Tibial nerve (tissue), 4 donors: Measurements from ENCODE around the gene KANK2. TPM values are rescaled to one million over a fixed set of nuclear protein-coding genes. Genes with fewer than 3 reads are reported as not detected.

Experiments used
- DNase-seq, 2 donors: peaks; one replicate each; pipeline ENCODE4 v3.0.0-alpha.2; 2019; ENCODE audit warnings: low spot score in 2 of 2
- H3K27ac ChIP-seq, 4 donors: fragments of 200-600 bp; sonication (generic) in 3 of 4; one replicate each; pipeline ENCODE4 v1.5.1; 2017 to 2019; ENCODE audit warnings: mild to moderate bottlenecking in 1 of 4
- H3K27me3 ChIP-seq, 2 donors: fragments of 200-600 bp; sonication (generic) in 1 of 2; one replicate each; pipeline versions ENCODE4 v1.5.1 to v1.6.0; 2017 to 2019
- H3K36me3 ChIP-seq, 3 donors: fragments of 200-600 bp; sonication (generic); one replicate each; pipeline ENCODE4 v1.5.1; 2018 to 2019
- H3K4me1 ChIP-seq, 4 donors: fragments of 200-600 bp; sonication (generic) in 3 of 4; one replicate each; pipeline ENCODE4 v1.5.1; 2017 to 2019
- H3K4me3 ChIP-seq, 4 donors: fragments of 200-600 bp; sonication (generic) in 3 of 4; one replicate each; pipeline ENCODE4 v1.5.1; 2017 to 2019; ENCODE audit warnings: mild to moderate bottlenecking in 1 of 4, moderate library complexity in 1 of 4
- H3K9me3 ChIP-seq, 4 donors: fragments of 200-600 bp; sonication (generic) in 3 of 4; one replicate each; pipeline ENCODE4 v1.5.1; 2017 to 2019
- EP300 ChIP-seq, 2 donors: sonication (generic); formaldehyde crosslinking; IDR thresholded peaks; one replicate each; pipeline ENCODE4 v1.6.1; 2017; ENCODE audit warnings: antibody characterized with exemption in 2 of 2, mild to moderate bottlenecking in 1 of 2
- POLR2A ChIP-seq, 2 donors: fragments of 450-650 bp; IDR thresholded peaks; one replicate each; pipeline ENCODE4 v1.6.1; 2017; ENCODE audit warnings: antibody characterized with exemption in 2 of 2, mild to moderate bottlenecking in 2 of 2, moderate library complexity in 2 of 2
- WGBS, 2 donors: methylation state at CpG; one replicate each; pipeline ENCODE4 v1.1.5; 2018; 5-methylcytosine and 5-hydroxymethylcytosine counted together
- total RNA-seq, 4 donors: library from RNA; depleted of rRNA; stranded (reverse); fragments of >200 nt; gene quantifications; one replicate each; pipeline ENCODE4 v1.1.0, GENCODE V29; 2016
- TF ChIP-seq, protein P1 (sequence below), 5 experiments: fragments of 200-600 bp in 3 of 5; fragments of 450-650 bp in 2 of 5; sonication (generic) in 3 of 5; IDR thresholded peaks; one replicate each; pipeline ENCODE4 v1.5.1; 2016 to 2019; ENCODE audit warnings: antibody characterized with exemption in 5 of 5, mild to moderate bottlenecking in 3 of 5, moderate library complexity in 2 of 5

The KANK2 gene
- total RNA-seq, 4 donors from 2014 or later, result 355 to 752 (median 582) TPM

DNA sequence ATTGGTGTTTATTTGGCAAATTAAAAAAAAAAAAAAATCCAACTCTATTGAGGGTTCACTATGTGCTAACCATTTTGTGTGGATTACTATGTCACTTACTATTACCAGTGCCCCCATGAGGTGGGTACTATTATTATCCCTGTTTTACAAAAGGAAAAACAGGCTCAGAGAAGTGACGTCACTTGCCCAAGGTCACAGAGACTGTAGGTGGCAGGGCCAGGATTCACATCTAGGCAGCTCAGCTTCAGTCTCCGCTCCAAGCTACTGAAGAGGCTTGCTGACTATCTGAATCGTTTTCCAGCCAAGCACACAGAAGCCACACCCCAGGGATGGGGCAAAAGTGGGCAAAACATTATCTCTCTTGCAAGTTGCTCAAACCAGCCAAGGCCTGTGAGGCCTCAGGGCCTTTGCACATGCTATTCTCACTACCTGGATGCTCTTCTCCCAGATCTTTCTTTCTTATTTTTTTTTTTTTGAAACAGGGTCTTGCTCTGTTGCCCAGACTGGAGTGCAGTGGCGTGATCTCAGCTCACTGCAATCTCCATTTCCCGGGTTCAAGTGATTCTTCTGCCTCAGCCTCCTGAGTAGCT, 37.2 kb upstream of the KANK2 start:
- DNase-seq, result no peak
- no peak overlapping the region for H3K4me3 ChIP-seq
- H3K27ac ChIP-seq, result no peak overlapping the region
- 91 to 92% methylated on average over 5 of the region's 5 CpGs for WGBS, 2 donors
- TF ChIP-seq, protein P1, sequence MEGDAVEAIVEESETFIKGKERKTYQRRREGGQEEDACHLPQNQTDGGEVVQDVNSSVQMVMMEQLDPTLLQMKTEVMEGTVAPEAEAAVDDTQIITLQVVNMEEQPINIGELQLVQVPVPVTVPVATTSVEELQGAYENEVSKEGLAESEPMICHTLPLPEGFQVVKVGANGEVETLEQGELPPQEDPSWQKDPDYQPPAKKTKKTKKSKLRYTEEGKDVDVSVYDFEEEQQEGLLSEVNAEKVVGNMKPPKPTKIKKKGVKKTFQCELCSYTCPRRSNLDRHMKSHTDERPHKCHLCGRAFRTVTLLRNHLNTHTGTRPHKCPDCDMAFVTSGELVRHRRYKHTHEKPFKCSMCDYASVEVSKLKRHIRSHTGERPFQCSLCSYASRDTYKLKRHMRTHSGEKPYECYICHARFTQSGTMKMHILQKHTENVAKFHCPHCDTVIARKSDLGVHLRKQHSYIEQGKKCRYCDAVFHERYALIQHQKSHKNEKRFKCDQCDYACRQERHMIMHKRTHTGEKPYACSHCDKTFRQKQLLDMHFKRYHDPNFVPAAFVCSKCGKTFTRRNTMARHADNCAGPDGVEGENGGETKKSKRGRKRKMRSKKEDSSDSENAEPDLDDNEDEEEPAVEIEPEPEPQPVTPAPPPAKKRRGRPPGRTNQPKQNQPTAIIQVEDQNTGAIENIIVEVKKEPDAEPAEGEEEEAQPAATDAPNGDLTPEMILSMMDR (IDR thresholded peaks at IDR 0.05), result no peak
- TF ChIP-seq POLR2A (IDR thresholded peaks at IDR 0.05) (no peak), EP300 (IDR thresholded peaks at IDR 0.05) (no peak)
- H3K27me3 ChIP-seq, result no peaks in the 10 kb centered on the region
- H3K36me3 ChIP-seq, result peaks cover 0 to 91% (median 0%) of the 10 kb centered on the region in 3 donors
- H3K9me3 ChIP-seq, result peaks cover 0 to 12% (median 0%) of the 10 kb centered on the region in 4 donors
- no peaks in the 10 kb centered on the region for H3K4me1 ChIP-seq

DNA sequence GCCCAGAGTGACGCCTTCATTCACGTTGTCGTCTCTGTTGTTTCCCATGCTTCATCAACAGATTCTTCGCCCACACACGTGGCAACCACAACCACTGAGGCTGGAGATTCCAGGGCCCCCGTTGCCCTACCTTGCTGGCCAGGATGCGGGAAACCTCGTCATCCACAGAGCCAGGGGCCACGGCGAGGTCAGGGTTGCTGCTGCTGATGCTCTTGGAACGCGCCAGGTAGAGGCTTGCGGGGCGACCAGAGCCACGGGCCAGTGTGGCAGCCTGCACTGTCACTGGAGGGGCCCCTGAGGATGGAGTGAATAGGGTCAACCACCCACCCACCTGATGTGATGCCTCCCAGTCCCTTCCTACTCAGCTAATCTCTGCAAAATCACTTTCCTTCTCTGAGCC, 35.7 kb upstream of the KANK2 start:
- Histone ChIP-seq H3K27me3 (no peaks in the 10 kb centered on the region), H3K9me3 (no peaks in the 10 kb centered on the region), H3K36me3 (peaks cover 0 to 85% (median 0%) of the 10 kb centered on the region in 3 donors), H3K27ac (no peak overlapping the region), H3K4me1 (no peaks in the 10 kb centered on the region), H3K4me3 (no peak overlapping the region)
- 86 to 93% methylated on average over 15 of the region's 15 CpGs for WGBS, 2 donors
- DNase-seq, result no peak
- TF ChIP-seq EP300 (IDR thresholded peaks at IDR 0.05) (no peak), POLR2A (IDR thresholded peaks at IDR 0.05) (no peak)
- TF ChIP-seq, protein P1 (IDR thresholded peaks at IDR 0.05), result no peak

DNA sequence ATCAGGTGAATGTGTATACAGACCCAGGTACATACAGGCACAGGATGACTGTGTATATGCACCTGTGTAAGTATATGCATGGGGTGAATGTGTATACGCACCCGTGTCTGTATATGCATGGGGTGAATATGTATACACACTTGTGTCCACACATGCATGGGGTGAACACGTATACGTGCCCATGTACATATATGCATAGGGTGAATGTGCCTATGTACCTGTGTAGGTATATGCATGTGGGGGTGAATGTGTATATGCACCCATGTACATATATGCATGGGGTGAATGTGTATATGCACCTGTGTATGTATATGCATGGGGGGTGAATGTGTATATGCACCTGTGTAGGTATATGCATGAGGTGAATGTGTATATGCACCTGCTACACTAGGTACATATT, 35.2 kb upstream of the KANK2 start:
- no peaks in the 10 kb centered on the region for H3K27me3 ChIP-seq
- no peaks in the 10 kb centered on the region for H3K9me3 ChIP-seq
- H3K36me3 ChIP-seq, result peaks cover 0 to 80% (median 0%) of the 10 kb centered on the region in 3 donors
- H3K27ac ChIP-seq, result no peak overlapping the region
- H3K4me1 ChIP-seq, result no peaks in the 10 kb centered on the region
- no peak overlapping the region for H3K4me3 ChIP-seq
- TF ChIP-seq, protein P1 (IDR thresholded peaks at IDR 0.05), result no peak
- no peak for TF ChIP-seq EP300 (IDR thresholded peaks at IDR 0.05)
- WGBS, 2 donors, result 76 to 90% methylated on average over 4 of the region's 4 CpGs
- DNase-seq, result no peak

DNA sequence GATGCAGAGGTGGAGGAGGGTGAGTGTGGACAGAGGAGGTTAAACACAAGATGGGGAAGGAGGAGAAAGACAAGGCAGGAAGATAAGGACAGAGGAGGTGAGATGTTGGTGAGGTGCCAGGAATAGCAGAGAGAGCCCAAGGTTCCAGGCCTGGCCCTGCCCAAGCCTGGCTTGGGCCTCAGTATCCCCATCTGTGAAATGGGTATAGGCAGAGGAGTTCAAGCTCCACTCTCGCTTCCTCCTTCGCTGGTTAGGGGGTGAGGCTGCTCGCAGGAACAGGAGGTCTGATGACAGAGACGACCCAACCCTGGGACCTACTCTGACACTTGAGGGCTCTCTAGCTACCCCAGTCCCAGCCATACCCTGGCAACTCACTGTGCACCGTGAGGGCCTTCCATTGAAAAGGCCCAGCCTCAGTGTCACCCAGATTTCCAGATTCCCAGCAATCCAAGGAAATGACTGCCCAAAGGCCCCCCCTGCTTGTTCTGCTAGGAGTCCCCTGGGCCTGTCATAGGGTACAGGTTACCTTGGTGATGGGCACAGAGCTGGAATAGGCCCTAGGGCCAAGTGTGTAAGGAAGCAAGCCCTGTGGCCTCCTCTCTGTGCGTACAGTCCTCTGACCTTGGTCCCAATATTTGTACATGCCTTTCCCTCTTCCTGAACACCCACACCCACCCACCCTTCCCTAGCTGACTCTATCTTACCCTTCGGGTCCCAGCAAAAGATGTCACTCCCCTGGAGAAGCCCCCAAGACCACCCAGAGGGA, 33.5 kb upstream of the KANK2 start:
- H3K36me3 ChIP-seq, result peaks cover 0 to 78% (median 0%) of the 10 kb centered on the region in 3 donors
- 79 to 84% methylated on average over 6 to 7 of the region's 7 CpGs for WGBS, 2 donors
- H3K4me1 ChIP-seq, result no peaks in the 10 kb centered on the region
- no peak for TF ChIP-seq POLR2A (IDR thresholded peaks at IDR 0.05)
- TF ChIP-seq, protein P1 (IDR thresholded peaks at IDR 0.05), result no peak
- no peak for TF ChIP-seq EP300 (IDR thresholded peaks at IDR 0.05)
- no peaks in the 10 kb centered on the region for H3K9me3 ChIP-seq
- DNase-seq, result no peak
- no peaks in the 10 kb centered on the region for H3K27me3 ChIP-seq
- no peak overlapping the region for H3K4me3 ChIP-seq
- H3K27ac ChIP-seq, result no peak overlapping the region

DNA sequence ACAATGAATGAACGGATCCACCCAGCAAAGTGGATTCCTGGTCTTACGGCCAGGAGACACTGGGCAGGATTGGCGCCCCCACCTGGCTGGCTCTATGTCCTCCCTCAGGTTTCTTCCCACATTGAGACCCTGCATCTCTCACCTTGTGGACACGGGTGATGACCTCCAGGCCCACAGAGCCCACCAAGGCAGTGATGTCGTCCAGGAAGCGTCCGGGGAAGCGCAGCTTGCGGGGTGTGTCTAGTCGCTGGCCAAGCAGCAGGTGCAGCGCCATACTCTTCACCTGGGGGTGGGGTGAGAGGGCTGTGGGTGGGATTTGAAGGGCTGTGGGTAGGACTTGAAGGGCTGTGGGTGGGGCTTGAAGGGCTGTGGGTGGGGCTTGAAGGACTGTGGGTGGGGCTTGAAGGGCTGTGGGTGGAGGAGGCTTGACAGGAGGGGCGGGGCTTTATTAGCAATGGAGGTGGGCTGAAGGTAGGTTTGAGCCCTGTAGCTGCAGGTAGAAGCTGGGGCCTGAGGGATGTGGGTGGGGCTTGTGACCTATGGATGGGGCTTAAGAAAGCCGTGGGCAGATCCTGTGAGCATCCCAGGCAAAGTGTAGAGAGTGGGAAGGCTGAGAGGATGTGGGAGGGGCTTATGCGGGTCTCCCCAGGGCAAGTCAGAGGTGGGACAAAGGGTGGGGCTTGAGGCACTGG, 30.0 kb upstream of the KANK2 start:
- no peaks in the 10 kb centered on the region for H3K9me3 ChIP-seq
- no peaks in the 10 kb centered on the region for H3K4me1 ChIP-seq
- TF ChIP-seq, protein P1 (IDR thresholded peaks at IDR 0.05), result no peak
- TF ChIP-seq EP300 (IDR thresholded peaks at IDR 0.05) (no peak), POLR2A (IDR thresholded peaks at IDR 0.05) (no peak)
- H3K4me3 ChIP-seq, result no peak overlapping the region
- H3K36me3 ChIP-seq, result peaks cover 0 to 79% (median 0%) of the 10 kb centered on the region in 3 donors
- WGBS, 2 donors, result 84 to 88% methylated on average over 13 to 14 of the region's 14 CpGs
- no peaks in the 10 kb centered on the region for H3K27me3 ChIP-seq
- H3K27ac ChIP-seq, result no peak overlapping the region
- DNase-seq, result no peak
